PC-3 (cell line): ENCODE data around the gene MDFIC. TPM values are rescaled to one million over a fixed set of nuclear protein-coding genes. Genes with fewer than 3 reads are reported as not detected.

Experiments used
- ATAC-seq: fragments of 200-7000 bp; cut with Tn5 transposase; 2 replicates; pipeline ENCODE4 v1.9.1; 2020; ENCODE audit warnings: mild to moderate bottlenecking, moderate library complexity
- BruUV-seq: library from RNA; stranded (reverse); fragments of 400-500 nt; replicated peaks from 2 replicates; lab custom pipeline; 2021; lab: Mats Ljungman, UMichigan
- CTCF ChIA-PET: fragments of 300-600 bp; sonication (Branson Sonifier 250); formaldehyde crosslinking; loops from one replicate; lab custom pipeline; 2022; ENCODE audit warnings: antibody characterized with exemption; lab: Charles Lee
- POLR2A ChIA-PET: fragments of 300-600 bp; sonication (Branson Sonifier 250); formaldehyde crosslinking; loops from one replicate; lab custom pipeline; 2022; ENCODE audit warnings: antibody characterized with exemption; ENCODE audit not compliant: unreplicated experiment; lab: Charles Lee
- DNase-seq: peaks from one replicate; pipeline ENCODE4 v3.0.0-alpha.2; 2015
- H2AFZ ChIP-seq: fragments of 300-600 bp; sonication (generic); 2 replicates; pipeline ENCODE4 v1.6.0; 2016; ENCODE audit warnings: antibody characterized with exemption, low read length
- H3F3A ChIP-seq: fragments of 300-600 bp; sonication (generic); one replicate; pipeline ENCODE4 v1.6.0; 2017; ENCODE audit warnings: antibody characterized with exemption, low read length, control low read depth, mild to moderate bottlenecking; ENCODE audit not compliant: unreplicated experiment
- H3K27ac ChIP-seq: fragments of 300-600 bp; sonication (generic); 2 replicates; pipeline ENCODE4 v1.5.1; 2016; ENCODE audit warnings: mild to moderate bottlenecking, low read length
- H3K27me3 ChIP-seq: fragments of 300-600 bp; sonication (generic); 2 replicates; pipeline ENCODE4 v1.6.1; 2016; ENCODE audit warnings: low read length, mixed read lengths
- H3K36me3 ChIP-seq: fragments of 300-600 bp; sonication (generic); 2 replicates; pipeline ENCODE4 v1.6.1; 2016; ENCODE audit warnings: low read depth, mixed run types, low read length, mixed read lengths
- H3K4me1 ChIP-seq: fragments of 300-600 bp; sonication (generic); 2 replicates; pipeline ENCODE4 v1.5.1; 2016; ENCODE audit warnings: low read length; ENCODE audit not compliant: insufficient read depth
- H3K4me2 ChIP-seq: fragments of 300-600 bp; sonication (generic); 2 replicates; pipeline ENCODE4 v1.6.0; 2016; ENCODE audit warnings: low read length
- H3K4me3 ChIP-seq: fragments of 300-600 bp; sonication (generic); 2 replicates; pipeline ENCODE4 v1.5.1; 2016; ENCODE audit warnings: mild to moderate bottlenecking, low read length, mixed read lengths
- H3K79me2 ChIP-seq: fragments of 300-600 bp; sonication (generic); 2 replicates; pipeline ENCODE4 v1.6.1; 2017; ENCODE audit warnings: low read length, mixed read lengths
- H3K9ac ChIP-seq: fragments of 300-600 bp; sonication (generic); 2 replicates; pipeline ENCODE4 v1.6.0; 2016; ENCODE audit warnings: mild to moderate bottlenecking, low read length
- H3K9me2 ChIP-seq: fragments of 300-600 bp; sonication (generic); replicated peaks from 2 replicates; pipeline ENCODE4 v1.6.1; 2016; ENCODE audit warnings: mixed run types, low read length, mixed read lengths
- H3K9me3 ChIP-seq: fragments of 300-600 bp; sonication (generic); 2 replicates; pipeline ENCODE4 v1.6.1; 2016; ENCODE audit warnings: low read length, mixed read lengths
- H4K20me1 ChIP-seq: fragments of 300-600 bp; sonication (generic); 2 replicates; pipeline ENCODE4 v1.6.1; 2016; ENCODE audit warnings: low read length, mixed read lengths
- EZH2 ChIP-seq: fragments of 300-600 bp; sonication (generic); IDR thresholded peaks from one replicate; pipeline ENCODE4 v1.6.1; 2017; ENCODE audit warnings: antibody characterized with exemption, mild to moderate bottlenecking, low read length; ENCODE audit not compliant: unreplicated experiment
- EZH2phosphoT487 ChIP-seq: fragments of 300-600 bp; sonication (generic); IDR thresholded peaks from 2 replicates; pipeline ENCODE4 v1.6.1; 2018; ENCODE audit warnings: mild to moderate bottlenecking, antibody characterized with exemption, low read length, borderline replicate concordance
- intact Hi-C: fragments of 100-400 bp; cut with micrococcal nuclease; formaldehyde crosslinking; loops from 2 replicates; pipeline ENCODE4 v1.9.0; 2023
- total RNA-seq: library from RNA; depleted of rRNA; stranded (reverse); fragments of >200 nt; gene quantifications from 2 replicates; pipeline ENCODE4 v1.2.3, GENCODE V29; 2014
- TF ChIP-seq, protein P1 (sequence below): fragments of 300-600 bp; sonication (generic); conservative IDR thresholded peaks from 2 replicates; pipeline ENCODE4 v1.5.1; 2017; ENCODE audit warnings: antibody characterized with exemption, low read depth, mild to moderate bottlenecking, low read length

Gene MDFIC
- total RNA-seq, 1 experiment from 2014 or later = 33.9 TPM

DNA sequence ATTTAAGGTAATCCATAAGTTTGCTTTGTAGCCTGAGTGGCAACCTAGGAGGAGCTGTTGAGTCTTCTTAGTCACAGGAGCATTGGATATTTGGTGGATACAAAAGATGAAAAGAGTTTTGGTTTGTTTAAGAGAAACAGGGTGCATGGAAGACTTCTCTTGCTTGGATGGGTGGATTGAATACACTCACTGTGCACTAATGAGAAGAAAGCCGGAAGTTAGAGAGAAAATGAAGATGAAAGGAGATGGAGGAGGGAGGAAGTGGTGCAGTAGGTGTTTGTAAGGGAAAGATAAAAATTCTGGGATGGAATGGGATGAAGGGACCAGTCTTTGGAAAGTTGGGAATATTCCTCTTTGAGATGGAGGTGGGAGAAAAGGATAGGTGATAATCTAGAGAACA, 7.7 kb downstream of the MDFIC start:
- Histone ChIP-seq H3K9me2 (no peaks in the 10 kb centered on the region), H3K4me3 (no peak overlapping the region), H3K79me2 (peaks cover 49% of the 10 kb centered on the region), H2AFZ (no peak overlapping the region), H3K4me2 (no peak overlapping the region), H3K27me3 (no peaks in the 10 kb centered on the region), H3K36me3 (no peaks in the 10 kb centered on the region; the same call in 1 of the 2 replicates), H3K9me3 (no peaks in the 10 kb centered on the region), H3K9ac (no peak overlapping the region), H3F3A (no peaks in the 10 kb centered on the region), H3K4me1 (0 out of 2 replicates have a peak, but pooled peaks cover 4% of the 10 kb centered on the region), H3K27ac (no peak overlapping the region), H4K20me1 (no peaks in the 10 kb centered on the region)
- POLR2A ChIA-PET = no interaction called here
- CTCF ChIA-PET = no interaction called here
- no TSS peak for BruUV-seq
- ATAC-seq = no peak
- TF ChIP-seq, protein P1, sequence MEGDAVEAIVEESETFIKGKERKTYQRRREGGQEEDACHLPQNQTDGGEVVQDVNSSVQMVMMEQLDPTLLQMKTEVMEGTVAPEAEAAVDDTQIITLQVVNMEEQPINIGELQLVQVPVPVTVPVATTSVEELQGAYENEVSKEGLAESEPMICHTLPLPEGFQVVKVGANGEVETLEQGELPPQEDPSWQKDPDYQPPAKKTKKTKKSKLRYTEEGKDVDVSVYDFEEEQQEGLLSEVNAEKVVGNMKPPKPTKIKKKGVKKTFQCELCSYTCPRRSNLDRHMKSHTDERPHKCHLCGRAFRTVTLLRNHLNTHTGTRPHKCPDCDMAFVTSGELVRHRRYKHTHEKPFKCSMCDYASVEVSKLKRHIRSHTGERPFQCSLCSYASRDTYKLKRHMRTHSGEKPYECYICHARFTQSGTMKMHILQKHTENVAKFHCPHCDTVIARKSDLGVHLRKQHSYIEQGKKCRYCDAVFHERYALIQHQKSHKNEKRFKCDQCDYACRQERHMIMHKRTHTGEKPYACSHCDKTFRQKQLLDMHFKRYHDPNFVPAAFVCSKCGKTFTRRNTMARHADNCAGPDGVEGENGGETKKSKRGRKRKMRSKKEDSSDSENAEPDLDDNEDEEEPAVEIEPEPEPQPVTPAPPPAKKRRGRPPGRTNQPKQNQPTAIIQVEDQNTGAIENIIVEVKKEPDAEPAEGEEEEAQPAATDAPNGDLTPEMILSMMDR = peak; percentile 30; the same call in 1 of the 2 replicates
- TF ChIP-seq EZH2 = no peak
- intact Hi-C loops = no loop called here
- DNase-seq = no peak

DNA sequence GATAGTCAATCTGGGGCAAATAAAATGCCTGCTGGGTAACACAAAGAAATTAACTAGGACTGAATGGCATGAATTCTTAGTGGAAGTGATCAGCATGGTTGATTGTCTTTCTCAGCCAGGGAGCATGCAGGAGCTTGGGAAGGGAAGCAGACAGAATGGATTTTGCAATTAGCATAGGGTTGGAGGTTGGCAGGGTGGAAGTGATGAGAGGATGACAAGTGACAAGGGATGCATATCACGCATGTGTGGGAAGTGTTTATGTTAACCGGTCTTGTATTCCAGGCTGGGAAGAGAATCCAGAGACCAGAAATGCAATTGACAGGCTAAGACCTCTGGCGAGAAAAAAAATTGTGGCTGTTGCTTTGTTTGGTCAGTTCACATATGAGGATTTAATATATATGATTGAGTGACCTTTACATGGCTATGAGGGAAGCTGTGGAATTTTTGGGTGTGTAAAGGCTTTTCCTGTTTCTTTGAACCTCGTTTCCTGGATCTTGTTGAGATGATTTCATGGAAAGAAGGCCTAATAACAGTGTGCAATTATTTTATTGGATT, 8.3 kb downstream of the MDFIC start:
- ChIA-PET CTCF (no interaction called here), POLR2A (no interaction called here)
- no peak for DNase-seq
- Histone ChIP-seq H3K36me3 (no peaks in the 10 kb centered on the region; the same call in 1 of the 2 replicates), H2AFZ (no peak overlapping the region), H3F3A (no peaks in the 10 kb centered on the region), H3K4me2 (no peak overlapping the region), H3K9ac (no peak overlapping the region), H3K27me3 (no peaks in the 10 kb centered on the region), H4K20me1 (no peaks in the 10 kb centered on the region), H3K4me1 (0 out of 2 replicates have a peak, but pooled peaks cover 10% of the 10 kb centered on the region), H3K4me3 (no peak overlapping the region), H3K79me2 (peaks cover 49% of the 10 kb centered on the region), H3K9me3 (no peaks in the 10 kb centered on the region), H3K9me2 (no peaks in the 10 kb centered on the region), H3K27ac (no peak overlapping the region)
- no peak for ATAC-seq
- BruUV-seq = no TSS peak
- TF ChIP-seq EZH2phosphoT487 (no peak), EZH2 (no peak)
- TF ChIP-seq, protein P1 = no peak
- intact Hi-C loops = loop anchor here (5.0 kb wide), 1 partner anchor 157 kb away; no protein-coding TSS in a partner anchor

DNA sequence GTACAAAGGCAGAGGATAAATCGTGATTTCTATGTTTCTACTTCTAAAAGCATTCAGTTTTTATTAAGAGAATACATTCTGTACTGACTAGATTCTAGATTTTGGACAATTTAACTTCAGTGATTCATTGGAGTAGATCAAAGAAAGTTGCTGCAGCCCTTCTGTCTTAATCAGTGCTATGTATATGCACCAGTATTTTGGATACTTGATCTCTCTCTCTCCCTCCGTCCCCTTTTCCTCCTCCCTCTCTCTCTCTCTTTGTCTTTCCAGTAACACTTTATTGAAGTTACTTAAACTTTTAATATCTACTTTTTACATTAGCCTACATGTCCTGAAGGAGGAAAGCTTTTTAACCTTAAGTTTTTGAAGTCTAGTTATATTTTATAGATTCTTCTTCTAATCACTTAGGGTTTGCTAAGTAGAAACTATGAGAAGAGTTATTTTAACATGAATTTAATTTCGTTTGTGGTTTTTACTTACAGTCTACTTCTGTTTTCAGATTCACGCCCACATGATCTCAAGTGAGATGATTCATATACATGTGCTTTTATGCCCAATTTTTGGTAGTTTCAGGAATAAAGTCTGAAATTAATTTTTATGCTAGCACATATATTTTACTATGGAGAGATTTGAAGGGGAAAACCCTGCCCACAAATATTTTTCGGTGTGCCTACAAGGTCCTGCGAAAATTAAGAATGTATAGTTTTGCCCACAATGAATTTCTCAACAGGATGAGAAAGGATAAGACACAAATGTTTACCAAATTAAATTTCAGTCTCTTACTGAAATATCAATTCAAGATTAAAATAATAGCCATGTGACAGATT, 9.1 kb downstream of the MDFIC start:
- Histone ChIP-seq H3K36me3 (no peaks in the 10 kb centered on the region), H3K4me2 (no peak overlapping the region), H2AFZ (no peak overlapping the region), H3K27me3 (no peaks in the 10 kb centered on the region), H3K4me1 (0 out of 2 replicates have a peak, but pooled peaks cover 11% of the 10 kb centered on the region), H3K9me3 (no peaks in the 10 kb centered on the region), H3K9ac (no peak overlapping the region), H3K79me2 (peaks cover 49% of the 10 kb centered on the region), H3K27ac (no peak overlapping the region), H3K4me3 (no peak overlapping the region), H3F3A (no peaks in the 10 kb centered on the region), H3K9me2 (no peaks in the 10 kb centered on the region), H4K20me1 (no peaks in the 10 kb centered on the region)
- BruUV-seq = no TSS peak
- ChIA-PET POLR2A (no interaction called here), CTCF (no interaction called here)
- ATAC-seq = no peak
- TF ChIP-seq, protein P1 = no peak
- TF ChIP-seq EZH2phosphoT487 = no peak
- TF ChIP-seq EZH2 = no peak
- intact Hi-C loops = loop anchor here (5.0 kb wide), 1 partner anchor 156 kb away; no protein-coding TSS in a partner anchor
- DNase-seq = no peak
